WTC11 (cell line): ENCODE measurements around the gene SMIM38. TPM values are rescaled to one million over a fixed set of nuclear protein-coding genes. Genes with fewer than 3 reads are reported as not detected.

Source experiments
- ATAC-seq: fragments of 200-7000 bp; cut with Tn5 transposase; 2 replicates; pipeline ENCODE4 v1.10.0; 2021; ENCODE audit warnings: mild to moderate bottlenecking, moderate library complexity
- CTCF ChIA-PET: fragments of 300-600 bp; sonication (Branson Sonifier 250); formaldehyde crosslinking; loops from one replicate; lab custom pipeline; 2021; ENCODE audit warnings: antibody characterized with exemption; lab: Charles Lee
- POLR2A ChIA-PET: fragments of 350-600 bp; sonication (Branson Sonifier 250); formaldehyde crosslinking; loops from one replicate; lab custom pipeline; 2021; ENCODE audit warnings: antibody characterized with exemption; lab: Charles Lee
- DNase-seq: peaks from one replicate; pipeline ENCODE4 v3.0.0; 2021; ENCODE audit warnings: low spot score
- H3K27ac Mint-ChIP-seq: 2 replicates; pipeline ENCODE4 v1.8.0; 2021; ENCODE audit warnings: mixed read lengths
- H3K27me3 Mint-ChIP-seq: 2 replicates; pipeline ENCODE4 v1.8.0; 2021; ENCODE audit warnings: low read depth, mild to moderate bottlenecking, moderate library complexity, mixed read lengths
- H3K36me3 Mint-ChIP-seq: 2 replicates; pipeline ENCODE4 v1.8.0; 2021; ENCODE audit warnings: mixed read lengths
- H3K4me1 Mint-ChIP-seq: 2 replicates; pipeline ENCODE4 v1.8.0; 2022; ENCODE audit warnings: mixed read lengths
- H3K4me3 Mint-ChIP-seq: 2 replicates; pipeline ENCODE4 v1.8.0; 2021; ENCODE audit warnings: mild to moderate bottlenecking, moderate library complexity, mixed read lengths
- H3K9me3 Mint-ChIP-seq: 2 replicates; pipeline ENCODE4 v1.8.0; 2021; ENCODE audit warnings: mixed read lengths
- ELF4 ChIP-seq: sonication (generic); formaldehyde crosslinking; IDR thresholded peaks from 2 replicates; pipeline ENCODE4 v1.8.1; 2022; ENCODE audit warnings: low read depth, mild to moderate bottlenecking, moderate library complexity, missing genetic modification reagents
- FOXP1 ChIP-seq: sonication (generic); formaldehyde crosslinking; IDR thresholded peaks from 2 replicates; pipeline ENCODE4 v1.8.0; 2022; ENCODE audit warnings: missing genetic modification reagents, mild to moderate bottlenecking, moderate library complexity, borderline replicate concordance
- GRHL2 ChIP-seq: fragments of 250-450 bp; sonication (Bioruptor Pico); IDR thresholded peaks from 2 replicates; pipeline ENCODE4 v1.8.0; 2022; ENCODE audit warnings: mild to moderate bottlenecking, moderate library complexity; ENCODE audit not compliant: insufficient replicate concordance, severe bottlenecking
- HMGA2 ChIP-seq: fragments of 250-450 bp; sonication (Bioruptor Pico); IDR thresholded peaks from 2 replicates; pipeline ENCODE4 v1.4.0; 2021; ENCODE audit warnings: mild to moderate bottlenecking, moderate library complexity
- IRF2 ChIP-seq: sonication (generic); formaldehyde crosslinking; IDR thresholded peaks from 2 replicates; pipeline ENCODE4 v1.8.0; 2022; ENCODE audit warnings: low read depth, missing genetic modification reagents, borderline replicate concordance
- JUN ChIP-seq: sonication (generic); formaldehyde crosslinking; IDR thresholded peaks from 2 replicates; pipeline ENCODE4 v1.8.0; 2023; ENCODE audit warnings: mild to moderate bottlenecking, missing genetic modification reagents
- MYBL2 ChIP-seq: sonication (generic); formaldehyde crosslinking; IDR thresholded peaks from 2 replicates; pipeline ENCODE4 v1.8.1; 2023; ENCODE audit warnings: mild to moderate bottlenecking, moderate library complexity, missing genetic modification reagents
- NFYB ChIP-seq: sonication (generic); formaldehyde crosslinking; conservative IDR thresholded peaks from 2 replicates; pipeline ENCODE4 v1.8.0; 2022; ENCODE audit warnings: low read depth, missing genetic modification reagents
- NR3C1 ChIP-seq: sonication (generic); formaldehyde crosslinking; conservative IDR thresholded peaks from 2 replicates; pipeline ENCODE4 v1.8.1; 2023; ENCODE audit warnings: low read depth, mild to moderate bottlenecking, missing genetic modification reagents
- OVOL2 ChIP-seq: fragments of 250-450 bp; sonication (Bioruptor Pico); IDR thresholded peaks from 2 replicates; pipeline ENCODE4 v1.9.0; 2021; ENCODE audit warnings: mild to moderate bottlenecking, borderline replicate concordance
- PRRX2 ChIP-seq: fragments of 250-450 bp; sonication (Bioruptor Pico); IDR thresholded peaks from 2 replicates; pipeline ENCODE4 v1.8.0; 2021; ENCODE audit warnings: mild to moderate bottlenecking
- SMAD3 ChIP-seq: sonication (generic); formaldehyde crosslinking; IDR thresholded peaks from 2 replicates; pipeline ENCODE4 v1.8.0; 2022; ENCODE audit warnings: missing genetic modification reagents, mild to moderate bottlenecking, borderline replicate concordance
- TP53 ChIP-seq: sonication (generic); formaldehyde crosslinking; IDR thresholded peaks from 2 replicates; pipeline ENCODE4 v1.8.1; 2023; ENCODE audit warnings: mild to moderate bottlenecking, missing genetic modification reagents
- ZNF232 ChIP-seq: sonication (generic); formaldehyde crosslinking; IDR thresholded peaks from 2 replicates; pipeline ENCODE4 v1.8.0; 2022; ENCODE audit warnings: mild to moderate bottlenecking, missing genetic modification reagents
- total RNA-seq: library from RNA; stranded (reverse); gene quantifications from 3 replicates; pipeline ENCODE4 v1.2.3, GENCODE V29; 2021
- TF ChIP-seq, protein P1 (sequence below): sonication (generic); formaldehyde crosslinking; IDR thresholded peaks from 2 replicates; pipeline ENCODE4 v1.8.0; 2023; ENCODE audit warnings: mild to moderate bottlenecking, missing genetic modification reagents
- TF ChIP-seq, protein P2 (sequence below): sonication (generic); formaldehyde crosslinking; IDR thresholded peaks from 2 replicates; pipeline ENCODE4 v1.8.0; 2022; ENCODE audit warnings: mild to moderate bottlenecking, missing genetic modification reagents
- TF ChIP-seq, protein P3 (sequence below): fragments of 250-450 bp; sonication (Bioruptor Pico); IDR thresholded peaks from 2 replicates; pipeline ENCODE4 v1.9.0; 2021; ENCODE audit warnings: moderate library complexity, mild to moderate bottlenecking, inconsistent platforms, borderline replicate concordance
- TF ChIP-seq, protein P4 (sequence below): sonication (generic); formaldehyde crosslinking; IDR thresholded peaks from 2 replicates; pipeline ENCODE4 v1.8.1; 2022; ENCODE audit warnings: mild to moderate bottlenecking, missing genetic modification reagents, moderate library complexity, borderline replicate concordance
- TF ChIP-seq, protein P5 (sequence below): sonication (generic); formaldehyde crosslinking; IDR thresholded peaks from 2 replicates; pipeline ENCODE4 v1.8.1; 2023; ENCODE audit warnings: mild to moderate bottlenecking, missing genetic modification reagents

Gene SMIM38
- total RNA-seq, 1 experiment from 2014 or later, result 0.39 TPM

DNA sequence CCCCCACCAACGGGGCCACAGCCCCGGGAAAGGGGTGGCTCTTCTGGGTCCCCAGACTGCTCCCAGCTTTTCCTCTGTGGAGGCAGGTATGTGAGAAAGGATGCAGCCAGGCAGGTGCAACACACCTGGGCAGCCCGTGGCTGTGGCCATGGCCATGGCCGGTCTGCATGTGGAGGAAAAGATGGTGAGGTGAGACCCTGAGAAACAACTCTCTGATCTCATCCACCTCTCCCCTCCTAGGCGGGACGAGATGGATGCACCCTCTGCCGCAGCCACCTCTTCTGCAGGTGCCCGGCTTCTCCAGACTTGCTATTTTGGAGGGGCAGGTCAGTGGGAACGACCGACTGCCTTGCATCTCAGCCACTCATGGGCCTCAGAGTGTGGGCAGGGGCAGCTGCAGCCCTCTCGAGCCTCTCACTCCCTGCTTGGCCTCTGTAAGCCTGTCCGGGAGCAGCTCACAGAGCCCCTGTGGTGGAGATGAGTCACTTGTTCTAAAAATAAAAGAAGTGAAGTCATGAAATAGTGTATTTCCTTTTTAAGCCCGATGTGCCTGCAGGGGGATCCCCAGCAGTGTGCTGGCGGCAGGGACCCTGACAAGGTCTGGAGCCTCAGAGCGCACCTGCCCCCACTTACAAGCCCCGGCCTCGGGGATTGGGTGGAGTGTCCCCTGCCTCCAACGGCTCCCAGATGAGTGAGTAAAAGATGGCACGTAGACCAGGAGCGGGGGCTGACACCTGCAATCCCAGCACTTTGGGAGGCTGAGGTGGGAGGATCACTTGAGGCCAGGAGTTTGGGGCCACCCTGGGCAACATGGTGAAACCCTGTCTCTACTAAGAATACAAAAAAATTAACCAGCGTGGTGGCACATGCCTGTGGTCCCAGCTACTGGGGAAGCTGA is 10.7 kb downstream of the SMIM38 start (continued):
- TF ChIP-seq, protein P1, sequence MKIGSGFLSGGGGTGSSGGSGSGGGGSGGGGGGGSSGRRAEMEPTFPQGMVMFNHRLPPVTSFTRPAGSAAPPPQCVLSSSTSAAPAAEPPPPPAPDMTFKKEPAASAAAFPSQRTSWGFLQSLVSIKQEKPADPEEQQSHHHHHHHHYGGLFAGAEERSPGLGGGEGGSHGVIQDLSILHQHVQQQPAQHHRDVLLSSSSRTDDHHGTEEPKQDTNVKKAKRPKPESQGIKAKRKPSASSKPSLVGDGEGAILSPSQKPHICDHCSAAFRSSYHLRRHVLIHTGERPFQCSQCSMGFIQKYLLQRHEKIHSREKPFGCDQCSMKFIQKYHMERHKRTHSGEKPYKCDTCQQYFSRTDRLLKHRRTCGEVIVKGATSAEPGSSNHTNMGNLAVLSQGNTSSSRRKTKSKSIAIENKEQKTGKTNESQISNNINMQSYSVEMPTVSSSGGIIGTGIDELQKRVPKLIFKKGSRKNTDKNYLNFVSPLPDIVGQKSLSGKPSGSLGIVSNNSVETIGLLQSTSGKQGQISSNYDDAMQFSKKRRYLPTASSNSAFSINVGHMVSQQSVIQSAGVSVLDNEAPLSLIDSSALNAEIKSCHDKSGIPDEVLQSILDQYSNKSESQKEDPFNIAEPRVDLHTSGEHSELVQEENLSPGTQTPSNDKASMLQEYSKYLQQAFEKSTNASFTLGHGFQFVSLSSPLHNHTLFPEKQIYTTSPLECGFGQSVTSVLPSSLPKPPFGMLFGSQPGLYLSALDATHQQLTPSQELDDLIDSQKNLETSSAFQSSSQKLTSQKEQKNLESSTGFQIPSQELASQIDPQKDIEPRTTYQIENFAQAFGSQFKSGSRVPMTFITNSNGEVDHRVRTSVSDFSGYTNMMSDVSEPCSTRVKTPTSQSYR (CRISPR knock-in tag), result no peak
- TF ChIP-seq NFYB (CRISPR knock-in tag) (no peak), NR3C1 (CRISPR knock-in tag) (no peak)

DNA sequence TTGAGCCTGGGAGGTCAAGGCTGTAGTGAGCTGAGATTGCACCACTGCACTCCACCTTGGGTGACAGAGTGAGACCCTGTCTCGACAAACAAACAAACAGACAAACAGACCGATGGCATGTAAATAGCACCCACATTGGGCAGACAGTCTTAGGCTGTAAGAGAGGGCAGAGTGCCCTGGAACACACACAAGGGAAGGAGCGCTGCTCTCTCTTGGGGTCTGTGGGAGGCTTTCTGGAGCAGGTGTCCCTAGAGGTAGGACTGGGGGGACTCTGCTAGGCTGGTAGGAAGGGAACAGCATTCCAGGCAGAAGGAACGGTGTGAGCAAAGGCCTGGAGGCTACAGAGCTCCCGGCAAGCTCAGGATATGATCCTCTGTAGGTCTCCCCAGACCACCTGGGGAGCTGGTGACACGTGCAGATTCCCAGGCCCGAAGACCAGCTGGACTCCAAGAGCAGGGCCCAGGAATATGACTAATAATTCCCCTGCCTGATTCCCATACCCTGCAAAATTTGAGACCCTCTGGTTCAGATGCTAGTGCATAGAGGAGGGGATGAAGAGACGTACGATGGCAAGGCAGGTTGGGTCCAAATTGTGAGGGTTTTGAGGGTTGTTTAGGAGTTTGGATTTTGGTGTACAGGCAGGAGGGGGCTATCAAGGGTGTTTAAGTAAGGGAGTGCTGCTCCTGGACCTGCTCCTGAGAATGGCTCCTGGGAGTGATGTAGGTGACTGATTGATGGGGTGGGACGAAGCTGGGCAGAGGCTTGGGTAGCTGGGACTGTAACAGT is 11.6 kb downstream of the SMIM38 start:
- ChIA-PET CTCF (interaction anchor here (0.5 to 1.4 kb wide), 3 partner anchors 36 to 517 kb away, joined by 3 to 5 read pairs (median 5); no protein-coding TSS in a partner anchor), POLR2A (interaction anchor here (0.5 kb wide), 1 partner anchor 472 kb away, joined by 3 read pairs; no protein-coding TSS in a partner anchor)
- Mint-ChIP-seq H3K4me3 (no peak overlapping the region), H3K27ac (no peak overlapping the region), H3K27me3 (no peaks in the 10 kb centered on the region; the same call in 1 of the 2 replicates), H3K4me1 (peaks cover 9% of the 10 kb centered on the region), H3K9me3 (peaks cover 44% of the 10 kb centered on the region), H3K36me3 (no peaks in the 10 kb centered on the region; the same call in 1 of the 2 replicates)
- TF ChIP-seq, protein P2, sequence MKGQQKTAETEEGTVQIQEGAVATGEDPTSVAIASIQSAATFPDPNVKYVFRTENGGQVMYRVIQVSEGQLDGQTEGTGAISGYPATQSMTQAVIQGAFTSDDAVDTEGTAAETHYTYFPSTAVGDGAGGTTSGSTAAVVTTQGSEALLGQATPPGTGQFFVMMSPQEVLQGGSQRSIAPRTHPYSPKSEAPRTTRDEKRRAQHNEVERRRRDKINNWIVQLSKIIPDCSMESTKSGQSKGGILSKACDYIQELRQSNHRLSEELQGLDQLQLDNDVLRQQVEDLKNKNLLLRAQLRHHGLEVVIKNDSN, result no peak
- TF ChIP-seq, protein P3, sequence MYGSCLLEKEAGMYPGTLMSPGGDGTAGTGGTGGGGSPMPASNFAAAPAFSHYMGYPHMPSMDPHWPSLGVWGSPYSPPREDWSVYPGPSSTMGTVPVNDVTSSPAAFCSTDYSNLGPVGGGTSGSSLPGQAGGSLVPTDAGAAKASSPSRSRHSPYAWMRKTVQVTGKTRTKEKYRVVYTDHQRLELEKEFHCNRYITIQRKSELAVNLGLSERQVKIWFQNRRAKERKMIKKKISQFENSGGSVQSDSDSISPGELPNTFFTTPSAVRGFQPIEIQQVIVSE (CRISPR knock-in tag), result no peak
- TF ChIP-seq HMGA2 (CRISPR knock-in tag) (no peak), TP53 (CRISPR knock-in tag) (no peak), ZNF232 (CRISPR knock-in tag) (no peak), FOXP1 (CRISPR knock-in tag) (no peak), NFYB (CRISPR knock-in tag) (no peak), ELF4 (CRISPR knock-in tag) (no peak), GRHL2 (no peak), MYBL2 (CRISPR knock-in tag) (no peak), IRF2 (CRISPR knock-in tag) (no peak), JUN (no peak), OVOL2 (CRISPR knock-in tag) (no peak), PRRX2 (CRISPR knock-in tag) (no peak), SMAD3 (CRISPR knock-in tag) (no peak)
- TF ChIP-seq, protein P4, sequence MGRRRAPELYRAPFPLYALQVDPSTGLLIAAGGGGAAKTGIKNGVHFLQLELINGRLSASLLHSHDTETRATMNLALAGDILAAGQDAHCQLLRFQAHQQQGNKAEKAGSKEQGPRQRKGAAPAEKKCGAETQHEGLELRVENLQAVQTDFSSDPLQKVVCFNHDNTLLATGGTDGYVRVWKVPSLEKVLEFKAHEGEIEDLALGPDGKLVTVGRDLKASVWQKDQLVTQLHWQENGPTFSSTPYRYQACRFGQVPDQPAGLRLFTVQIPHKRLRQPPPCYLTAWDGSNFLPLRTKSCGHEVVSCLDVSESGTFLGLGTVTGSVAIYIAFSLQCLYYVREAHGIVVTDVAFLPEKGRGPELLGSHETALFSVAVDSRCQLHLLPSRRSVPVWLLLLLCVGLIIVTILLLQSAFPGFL (CRISPR knock-in tag), result no peak
- TF ChIP-seq, protein P5, sequence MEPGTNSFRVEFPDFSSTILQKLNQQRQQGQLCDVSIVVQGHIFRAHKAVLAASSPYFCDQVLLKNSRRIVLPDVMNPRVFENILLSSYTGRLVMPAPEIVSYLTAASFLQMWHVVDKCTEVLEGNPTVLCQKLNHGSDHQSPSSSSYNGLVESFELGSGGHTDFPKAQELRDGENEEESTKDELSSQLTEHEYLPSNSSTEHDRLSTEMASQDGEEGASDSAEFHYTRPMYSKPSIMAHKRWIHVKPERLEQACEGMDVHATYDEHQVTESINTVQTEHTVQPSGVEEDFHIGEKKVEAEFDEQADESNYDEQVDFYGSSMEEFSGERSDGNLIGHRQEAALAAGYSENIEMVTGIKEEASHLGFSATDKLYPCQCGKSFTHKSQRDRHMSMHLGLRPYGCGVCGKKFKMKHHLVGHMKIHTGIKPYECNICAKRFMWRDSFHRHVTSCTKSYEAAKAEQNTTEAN (CRISPR knock-in tag), result no peak
- no peak for ATAC-seq
- DNase-seq, result no peak
